ENCODE data around the gene CAMK1G.

DNA sequence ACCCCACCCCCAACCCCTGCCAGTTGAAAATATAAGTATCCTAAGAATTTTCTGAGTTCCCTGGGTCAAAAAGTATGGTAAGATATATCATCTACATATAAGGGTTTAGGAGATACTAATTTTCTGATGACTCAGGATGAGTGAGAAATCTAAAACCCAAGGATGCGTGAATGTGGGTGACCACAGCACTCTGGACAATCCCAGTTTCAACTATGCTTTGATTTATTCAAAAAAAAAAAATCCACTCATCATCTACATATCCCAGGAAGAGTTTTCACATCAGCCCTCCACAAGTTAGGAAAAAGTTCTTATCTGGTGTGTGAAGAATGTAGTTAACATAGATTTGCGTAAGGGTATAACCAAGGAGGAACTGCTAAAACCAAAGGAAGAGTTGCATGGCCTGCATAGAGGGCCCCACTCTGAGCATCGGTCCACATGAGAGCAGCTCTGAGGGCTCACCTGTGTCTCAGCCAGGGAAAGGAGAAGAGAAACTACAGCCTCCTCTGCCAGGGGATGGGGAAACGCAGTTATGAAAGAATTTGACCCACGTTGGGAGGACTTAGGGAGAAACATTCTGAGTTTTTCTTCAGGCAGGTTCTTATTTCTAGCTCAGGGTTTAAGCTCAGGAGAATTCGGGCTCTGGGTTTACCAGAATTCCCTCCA, 50.0 kb downstream of the CAMK1G start:
- TF ChIP-seq REST (IDR thresholded peaks at IDR 0.05; ENCODE audit: borderline replicate concordance) (no peak), REST (CRISPR knock-in tag; IDR thresholded peaks at IDR 0.05; ENCODE audit: low read depth) (no peak), ZNF511 (CRISPR knock-in tag; IDR thresholded peaks at IDR 0.05) (no peak), E4F1 (CRISPR knock-in tag; IDR thresholded peaks at IDR 0.05; ENCODE audit: borderline replicate concordance) (no peak), U2AF2 (optimal IDR thresholded peaks at IDR 0.05; ENCODE audit: low read depth, low read length) (no peak)
